ENCODE results near the gene POM121C. TPM values are rescaled to one million over a fixed set of nuclear protein-coding genes. Genes with fewer than 3 reads are reported as not detected.
"Not testable (repeated sequence)": the region's sequence is repeated elsewhere in the genome, so short reads cannot be mapped to it uniquely, and the experiment has no call there.

The POM121C gene
- total RNA-seq, 1 experiment from 2014 or later, result 72.7 TPM

- H2BK20ac ChIP-seq (ENCODE audit: low read depth, low read length, poor library complexity, severe bottlenecking); H3K18ac ChIP-seq (ENCODE audit: insufficient read length, low read depth, low read length); H4K20me1 ChIP-seq (ENCODE audit: control insufficient read depth, insufficient read depth, insufficient read length); H2AFZ ChIP-seq (ENCODE audit: low read length); H3K23ac ChIP-seq (ENCODE audit: insufficient read length, low read depth, low read length); H2BK15ac ChIP-seq (ENCODE audit: low read depth, low read length); H3K14ac ChIP-seq (ENCODE audit: insufficient read depth, low read length); DNase-seq; H3K4me2 ChIP-seq (ENCODE audit: insufficient read depth, insufficient read length, low read length); H3K4ac ChIP-seq (ENCODE audit: low read depth, low read length); H3K27ac Mint-ChIP-seq; H3K27me3 Mint-ChIP-seq (ENCODE audit: low read depth); H3K4me3 Mint-ChIP-seq; H3K9me3 Mint-ChIP-seq; H2AK5ac ChIP-seq (ENCODE audit: insufficient read length, low read length); H4K8ac ChIP-seq (replicated peaks; ENCODE audit: insufficient read length, low read depth, low read length); H3K27ac ChIP-seq (ENCODE audit: insufficient read length, low read depth, low read length); H3K79me1 ChIP-seq (ENCODE audit: insufficient read depth, low read depth, low read length, poor library complexity, severe bottlenecking); H4K91ac ChIP-seq (ENCODE audit: insufficient read length, low read depth, low read length); H4K5ac ChIP-seq (ENCODE audit: insufficient read length, low read depth, low read length); H2BK12ac ChIP-seq (ENCODE audit: insufficient read length, low read depth, low read length); H3K56ac ChIP-seq (ENCODE audit: insufficient read length, low read depth, low read length); H3K79me2 ChIP-seq (ENCODE audit: insufficient read depth, low read length); H3K9me3 ChIP-seq (ENCODE audit: control insufficient read depth, low read depth, low read length); H3K4me1 ChIP-seq (ENCODE audit: insufficient read depth, low read length); H3K27me3 ChIP-seq (ENCODE audit: insufficient read depth, low read length); H3K23me2 ChIP-seq (ENCODE audit: insufficient read length, low read depth, low read length, poor library complexity, severe bottlenecking); H3K9ac ChIP-seq (ENCODE audit: extremely low read depth, insufficient read length, low read length); H3T11ph ChIP-seq (ENCODE audit: low read length); H2BK5ac ChIP-seq (ENCODE audit: insufficient read length, low read length); H3K4me1 Mint-ChIP-seq; H2BK120ac ChIP-seq (ENCODE audit: low read depth, low read length, poor library complexity, severe bottlenecking): not testable (repeated sequence)
- no CpG with 5 or more reads among the region's 4 CpGs for WGBS (ENCODE audit: extremely low coverage, insufficient read length, low lambda C conversion rate)
- TF ChIP-seq, protein P1, sequence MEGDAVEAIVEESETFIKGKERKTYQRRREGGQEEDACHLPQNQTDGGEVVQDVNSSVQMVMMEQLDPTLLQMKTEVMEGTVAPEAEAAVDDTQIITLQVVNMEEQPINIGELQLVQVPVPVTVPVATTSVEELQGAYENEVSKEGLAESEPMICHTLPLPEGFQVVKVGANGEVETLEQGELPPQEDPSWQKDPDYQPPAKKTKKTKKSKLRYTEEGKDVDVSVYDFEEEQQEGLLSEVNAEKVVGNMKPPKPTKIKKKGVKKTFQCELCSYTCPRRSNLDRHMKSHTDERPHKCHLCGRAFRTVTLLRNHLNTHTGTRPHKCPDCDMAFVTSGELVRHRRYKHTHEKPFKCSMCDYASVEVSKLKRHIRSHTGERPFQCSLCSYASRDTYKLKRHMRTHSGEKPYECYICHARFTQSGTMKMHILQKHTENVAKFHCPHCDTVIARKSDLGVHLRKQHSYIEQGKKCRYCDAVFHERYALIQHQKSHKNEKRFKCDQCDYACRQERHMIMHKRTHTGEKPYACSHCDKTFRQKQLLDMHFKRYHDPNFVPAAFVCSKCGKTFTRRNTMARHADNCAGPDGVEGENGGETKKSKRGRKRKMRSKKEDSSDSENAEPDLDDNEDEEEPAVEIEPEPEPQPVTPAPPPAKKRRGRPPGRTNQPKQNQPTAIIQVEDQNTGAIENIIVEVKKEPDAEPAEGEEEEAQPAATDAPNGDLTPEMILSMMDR (conservative IDR thresholded peaks at IDR 0.05), result peak; percentile 32; the same call in 1 of the 3 replicates
- H3K36me3 Mint-ChIP-seq (ENCODE audit: insufficient read depth in 1 of 3, low read depth in 3 of 3), result peaks cover 42 to 68% (median 58%) of the 10 kb centered on the region in 3 experiments; a peak in 6 of 7 replicates
These were observed 47.1 kb downstream of the POM121C start for GRCh38 chr7:75439000-75439399.

- H3K9ac ChIP-seq (ENCODE audit: extremely low read depth, insufficient read length, low read length); H3K4me2 ChIP-seq (ENCODE audit: insufficient read depth, insufficient read length, low read length); H4K8ac ChIP-seq (replicated peaks; ENCODE audit: insufficient read length, low read depth, low read length); H3K9me3 Mint-ChIP-seq; H3K27me3 ChIP-seq (ENCODE audit: insufficient read depth, low read length); H3K4ac ChIP-seq (ENCODE audit: low read depth, low read length); H2BK120ac ChIP-seq (ENCODE audit: low read depth, low read length, poor library complexity, severe bottlenecking); H3K27me3 Mint-ChIP-seq (ENCODE audit: low read depth); H3K27ac ChIP-seq (ENCODE audit: insufficient read length, low read depth, low read length); H3K23me2 ChIP-seq (ENCODE audit: insufficient read length, low read depth, low read length, poor library complexity, severe bottlenecking); H4K91ac ChIP-seq (ENCODE audit: insufficient read length, low read depth, low read length); H2BK20ac ChIP-seq (ENCODE audit: low read depth, low read length, poor library complexity, severe bottlenecking); H2BK5ac ChIP-seq (ENCODE audit: insufficient read length, low read length); H2BK12ac ChIP-seq (ENCODE audit: insufficient read length, low read depth, low read length); DNase-seq; H3K56ac ChIP-seq (ENCODE audit: insufficient read length, low read depth, low read length); H3K79me1 ChIP-seq (ENCODE audit: insufficient read depth, low read depth, low read length, poor library complexity, severe bottlenecking); H2AK5ac ChIP-seq (ENCODE audit: insufficient read length, low read length); H4K5ac ChIP-seq (ENCODE audit: insufficient read length, low read depth, low read length); H3K79me2 ChIP-seq (ENCODE audit: insufficient read depth, low read length); H3K9me3 ChIP-seq (ENCODE audit: control insufficient read depth, low read depth, low read length); H4K20me1 ChIP-seq (ENCODE audit: control insufficient read depth, insufficient read depth, insufficient read length); H3K4me3 Mint-ChIP-seq; H3K18ac ChIP-seq (ENCODE audit: insufficient read length, low read depth, low read length); H3T11ph ChIP-seq (ENCODE audit: low read length); H3K4me1 Mint-ChIP-seq; H3K23ac ChIP-seq (ENCODE audit: insufficient read length, low read depth, low read length); H3K4me1 ChIP-seq (ENCODE audit: insufficient read depth, low read length); H2AFZ ChIP-seq (ENCODE audit: low read length); H3K14ac ChIP-seq (ENCODE audit: insufficient read depth, low read length); H2BK15ac ChIP-seq (ENCODE audit: low read depth, low read length); H3K27ac Mint-ChIP-seq: not testable (repeated sequence)
- H3K36me3 Mint-ChIP-seq (ENCODE audit: insufficient read depth in 1 of 3, low read depth in 3 of 3), result peaks cover 13 to 43% (median 38%) of the 10 kb centered on the region in 3 experiments
- no CpG with 5 or more reads among the region's 15 CpGs for WGBS (ENCODE audit: extremely low coverage, insufficient read length, low lambda C conversion rate)
These were observed 62.6 kb downstream of the POM121C start for GRCh38 chr7:75423481-75423880.

Data from H9 (cell line).